GM21576 (cell line): ENCODE results near the gene ENGASE.

Experiments
- ATAC-seq: cut with Tn5 transposase; IDR thresholded peaks from one replicate; pipeline ENCODE4 v1.9.1; 2021; ENCODE audit warnings: mild to moderate bottlenecking, moderate library complexity; ENCODE audit not compliant: unreplicated experiment

Gene ENGASE

GRCh38 chr17:79135011-79135410 lies 60.4 kb downstream of the ENGASE start:
- no peak for ATAC-seq

- ATAC-seq = no peak
Observed at GRCh38 chr17:79135628-79136405, 61.2 kb downstream of the ENGASE start.
